GM19467 (cell line): Measurements from ENCODE around the gene XG.

ENCODE experiments used
- ATAC-seq: cut with Tn5 transposase; IDR thresholded peaks from one replicate; pipeline ENCODE4 v1.9.1; 2021; ENCODE audit warnings: mild to moderate bottlenecking, moderate library complexity; ENCODE audit not compliant: unreplicated experiment

Gene XG

GRCh38 chrX:2812161-2812907, 60.5 kb downstream of the XG start:
- peak; percentile 71 for ATAC-seq

- ATAC-seq = no peak
These were observed 65.2 kb downstream of the XG start for GRCh38 chrX:2817036-2817435.

- ATAC-seq = no peak
These were observed 67.7 kb downstream of the XG start for GRCh38 chrX:2819345-2820135.

- no peak for ATAC-seq
These were observed 68.4 kb downstream of the XG start for GRCh38 chrX:2820136-2820771.

GRCh38 chrX:2823795-2824386, 72.1 kb downstream of the XG start:
- ATAC-seq = no peak

- no peak for ATAC-seq
These were observed 73.0 kb downstream of the XG start for GRCh38 chrX:2824886-2825285.

- ATAC-seq = no peak
These were observed 76.6 kb downstream of the XG start, which contains the start of gene GYG2 for GRCh38 chrX:2828344-2828958. TSS of gene GYG2 (plus strand) at chrX:2828930. CDS start at chrX:2830189, 1,259 bp downstream.

GRCh38 chrX:2828959-2829411, 77.1 kb downstream of the XG start:
- no peak for ATAC-seq

- no peak for ATAC-seq
These were observed 77.8 kb downstream of the XG start for GRCh38 chrX:2829469-2830246.

- no peak for ATAC-seq
These were observed 79.8 kb downstream of the XG start for GRCh38 chrX:2831471-2832228.

GRCh38 chrX:2837961-2838360, 86.1 kb downstream of the XG start:
- no peak for ATAC-seq

- no peak for ATAC-seq
These were observed 89.1 kb downstream of the XG start for GRCh38 chrX:2840961-2841360.

GRCh38 chrX:2841537-2841936, 89.7 kb downstream of the XG start:
- ATAC-seq = no peak

GRCh38 chrX:2846992-2847391, 95.2 kb downstream of the XG start:
- no peak for ATAC-seq

- ATAC-seq = no peak
These were observed 97.0 kb downstream of the XG start for GRCh38 chrX:2848871-2849301.

GRCh38 chrX:2854918-2855317, 103.1 kb downstream of the XG start:
- ATAC-seq = no peak

GRCh38 chrX:2855761-2856160, 103.9 kb downstream of the XG start:
- ATAC-seq = no peak

GRCh38 chrX:2857566-2857965, 105.7 kb downstream of the XG start:
- no peak for ATAC-seq

- no peak for ATAC-seq
These were observed 107.5 kb downstream of the XG start for GRCh38 chrX:2859197-2859797.
